Activated CD4-positive, alpha-beta T cell treated with anti-CD3 and anti-CD28 coated beads, Interleukin-2, amount 10 ng/mL, durations not matched to agents 7 days and 5 days (primary cell): ENCODE data around the gene SMPD1. TPM values are rescaled to one million over a fixed set of nuclear protein-coding genes. Genes with fewer than 3 reads are reported as not detected.
A peak's percentile ranks its signal among the peaks of the same experiment; 100 is the strongest.
"Not testable (repeated sequence)": the region's sequence is repeated elsewhere in the genome, so short reads cannot be mapped to it uniquely, and the experiment has no call there.

Experiments used
- CTCF ChIA-PET: fragments of 350-600 bp; sonication (Branson Sonifier 250); formaldehyde crosslinking; loops from one replicate; lab custom pipeline; 2021; ENCODE audit warnings: antibody characterized with exemption; lab: Charles Lee
- POLR2A ChIA-PET: fragments of 350-600 bp; sonication (Branson Sonifier 250); formaldehyde crosslinking; loops from one replicate; lab custom pipeline; 2021; ENCODE audit warnings: antibody characterized with exemption; lab: Charles Lee
- DNase-seq: peaks from one replicate; pipeline ENCODE4 v3.0.0-alpha.2; 2020
- H3K27ac Mint-ChIP-seq: one replicate; pipeline ENCODE4 v1.8.0; 2021; ENCODE audit warnings: mild to moderate bottlenecking, moderate library complexity, mixed read lengths
- H3K27me3 Mint-ChIP-seq: one replicate; pipeline ENCODE4 v1.8.0; 2021; ENCODE audit warnings: mixed read lengths
- H3K36me3 Mint-ChIP-seq: one replicate; pipeline ENCODE4 v1.8.0; 2021; ENCODE audit warnings: low read depth, mixed read lengths
- H3K4me1 Mint-ChIP-seq: one replicate; pipeline ENCODE4 v1.8.0; 2021; ENCODE audit warnings: mixed read lengths
- H3K4me3 Mint-ChIP-seq: one replicate; pipeline ENCODE4 v1.8.0; 2021; ENCODE audit warnings: mild to moderate bottlenecking, moderate library complexity, mixed read lengths
- H3K9me3 Mint-ChIP-seq: one replicate; pipeline ENCODE4 v1.8.0; 2021; ENCODE audit warnings: mixed read lengths
- total RNA-seq, 2 experiments: library from RNA; stranded (reverse); gene quantifications; one replicate each; pipeline ENCODE4 v1.2.3, GENCODE V29; 2021

The SMPD1 gene
- total RNA-seq, 2 experiments from 2014 or later, result 46.1 to 53.6 TPM

DNA sequence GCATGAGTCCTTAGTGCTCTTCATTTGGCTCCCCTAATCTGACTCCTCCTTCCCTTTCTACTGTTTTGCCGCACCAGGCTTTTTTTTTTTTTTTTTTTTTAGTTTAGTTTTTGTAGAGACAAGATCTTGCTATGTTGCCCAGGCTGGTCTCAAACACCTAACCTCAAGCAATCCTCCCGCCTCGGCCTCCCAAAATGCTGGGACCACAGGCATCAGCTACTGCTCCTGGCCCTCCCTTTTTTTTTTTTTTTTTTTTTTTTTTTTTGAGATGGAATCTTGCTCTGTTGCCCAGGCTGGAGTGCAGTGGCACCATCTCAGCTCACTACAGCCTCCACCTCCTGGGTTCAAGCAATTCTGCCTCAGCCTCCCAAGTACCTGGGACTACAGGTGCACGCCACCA lies 2.0 kb downstream of the SMPD1 start:
- POLR2A ChIA-PET, result interaction anchor here (0.6 kb wide), 1 partner anchor 13 kb away, joined by 5 read pairs; no protein-coding TSS in a partner anchor
- peak overlapping the region; percentile 88 for H3K4me3 Mint-ChIP-seq
- H3K4me1 Mint-ChIP-seq, result peaks cover 39% of the 10 kb centered on the region
- H3K27me3 Mint-ChIP-seq, H3K9me3 Mint-ChIP-seq, DNase-seq, H3K27ac Mint-ChIP-seq: not testable (repeated sequence)
- H3K36me3 Mint-ChIP-seq, result peaks cover 46% of the 10 kb centered on the region
- CTCF ChIA-PET, result interaction anchor here (0.7 to 8.7 kb wide), 6 partner anchors 10 to 90 kb away, joined by 3 to 61 read pairs (median 4); partner anchors contain the start of gene APBB1

DNA sequence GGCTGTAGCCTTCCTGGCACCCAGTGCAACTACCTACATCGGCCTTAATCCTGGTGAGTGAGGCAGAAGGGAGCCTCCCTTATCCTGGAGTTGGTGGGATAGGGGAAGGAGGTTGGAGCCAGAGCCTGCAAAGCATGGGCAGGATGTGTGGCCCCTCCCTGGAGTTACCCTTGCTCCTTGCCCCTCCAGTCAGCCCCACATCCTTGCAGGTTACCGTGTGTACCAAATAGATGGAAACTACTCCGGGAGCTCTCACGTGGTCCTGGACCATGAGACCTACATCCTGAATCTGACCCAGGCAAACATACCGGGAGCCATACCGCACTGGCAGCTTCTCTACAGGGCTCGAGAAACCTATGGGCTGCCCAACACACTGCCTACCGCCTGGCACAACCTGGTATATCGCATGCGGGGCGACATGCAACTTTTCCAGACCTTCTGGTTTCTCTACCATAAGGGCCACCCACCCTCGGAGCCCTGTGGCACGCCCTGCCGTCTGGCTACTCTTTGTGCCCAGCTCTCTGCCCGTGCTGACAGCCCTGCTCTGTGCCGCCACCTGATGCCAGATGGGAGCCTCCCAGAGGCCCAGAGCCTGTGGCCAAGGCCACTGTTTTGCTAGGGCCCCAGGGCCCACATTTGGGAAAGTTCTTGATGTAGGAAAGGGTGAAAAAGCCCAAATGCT lies 3.9 kb downstream of the SMPD1 start:
- ChIA-PET CTCF (interaction anchor here (1.0 to 8.7 kb wide), 4 partner anchors 8 to 50 kb away, joined by 3 to 61 read pairs (median 12); no protein-coding TSS in a partner anchor), POLR2A (no interaction called here)
- no peak overlapping the region for H3K4me3 Mint-ChIP-seq
- peak overlapping the region; percentile 47 for H3K27ac Mint-ChIP-seq
- no peaks in the 10 kb centered on the region for H3K27me3 Mint-ChIP-seq
- peaks cover 63% of the 10 kb centered on the region for H3K36me3 Mint-ChIP-seq
- peaks cover 34% of the 10 kb centered on the region for H3K4me1 Mint-ChIP-seq
- H3K9me3 Mint-ChIP-seq, result no peaks in the 10 kb centered on the region
- DNase-seq, result no peak

DNA sequence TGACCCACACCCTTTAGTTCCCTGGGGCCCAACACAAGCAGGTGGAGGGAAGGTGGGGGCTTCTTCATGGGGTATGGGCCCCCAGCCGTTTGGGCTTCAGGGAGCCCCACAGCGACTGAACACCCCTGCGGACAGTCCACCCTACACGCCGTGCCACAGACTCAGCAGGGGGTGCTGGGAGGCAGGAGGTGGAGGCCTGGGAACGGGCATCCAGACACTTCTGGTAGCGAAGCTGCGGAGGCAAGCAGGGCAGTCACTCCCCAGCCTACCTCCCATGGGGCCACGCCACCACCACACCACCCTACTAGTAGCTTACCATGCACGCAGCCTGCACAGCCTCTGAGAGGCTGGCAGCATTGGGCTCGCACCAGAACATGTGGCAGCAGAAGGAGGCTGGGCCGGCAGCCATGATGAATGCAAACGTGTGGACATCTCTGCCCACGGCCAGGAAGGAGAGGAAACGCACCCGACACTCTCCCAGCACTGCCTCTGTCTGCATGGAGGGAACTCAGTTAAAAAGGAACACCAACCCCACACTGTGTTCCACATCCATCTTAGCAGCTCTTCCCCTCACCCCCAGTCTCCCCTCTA lies 5.3 kb downstream of the SMPD1 start:
- CTCF ChIA-PET, result interaction anchor here (2.4 to 4.1 kb wide), 2 partner anchors 10 to 17 kb away, joined by 5 to 21 read pairs; no protein-coding TSS in a partner anchor
- Mint-ChIP-seq H3K4me1 (peaks cover 29% of the 10 kb centered on the region), H3K27ac (no peak overlapping the region), H3K27me3 (no peaks in the 10 kb centered on the region), H3K36me3 (peaks cover 71% of the 10 kb centered on the region), H3K4me3 (no peak overlapping the region), H3K9me3 (no peaks in the 10 kb centered on the region)
- DNase-seq, result no peak
- POLR2A ChIA-PET, result no interaction called here

DNA sequence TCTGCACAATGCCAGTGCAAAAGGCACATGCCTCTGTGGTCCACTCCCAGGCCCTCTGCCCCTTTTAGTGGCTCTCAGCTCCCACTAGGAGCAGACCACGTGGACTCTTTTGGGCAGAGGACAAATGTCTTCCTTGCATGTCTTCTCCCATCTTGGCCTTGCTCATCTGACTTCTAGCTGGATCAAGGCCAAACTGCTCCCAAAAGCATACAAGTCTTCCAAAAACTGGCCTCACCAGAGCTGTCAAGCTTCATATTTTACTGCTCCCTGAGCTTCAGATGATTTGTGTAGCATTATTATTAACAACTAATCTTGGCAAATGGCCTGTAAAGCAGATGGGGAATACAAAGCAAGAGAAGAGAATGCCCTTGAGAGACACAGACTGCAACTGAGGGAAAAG lies 6.9 kb downstream of the SMPD1 start:
- POLR2A ChIA-PET, result no interaction called here
- Mint-ChIP-seq H3K9me3 (no peaks in the 10 kb centered on the region), H3K4me3 (no peak overlapping the region), H3K36me3 (peaks cover 68% of the 10 kb centered on the region), H3K27me3 (no peaks in the 10 kb centered on the region), H3K4me1 (peaks cover 31% of the 10 kb centered on the region), H3K27ac (peak overlapping the region; percentile 42)
- CTCF ChIA-PET, result interaction anchor here (2.4 kb wide), 1 partner anchor 9 kb away, joined by 5 read pairs; no protein-coding TSS in a partner anchor
- no peak for DNase-seq

DNA sequence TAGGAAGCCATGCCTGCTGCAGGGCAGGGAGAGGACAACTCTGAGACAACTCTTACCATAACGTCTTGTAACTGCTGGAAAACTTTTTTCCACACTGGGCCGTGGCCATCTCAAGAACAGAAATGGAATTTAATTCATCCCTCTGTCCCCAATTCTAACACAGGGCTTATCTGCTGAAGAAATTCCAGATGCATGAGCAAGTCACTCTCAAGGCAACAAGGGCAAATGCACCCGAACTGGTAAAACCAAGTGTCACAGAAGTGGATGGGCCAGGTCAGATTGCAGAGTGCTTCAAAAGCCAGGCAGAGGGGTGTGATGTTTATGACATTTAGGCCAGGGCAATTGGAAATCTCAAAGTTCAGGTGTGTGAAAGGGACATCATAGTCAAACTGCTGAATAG lies 7.4 kb downstream of the SMPD1 start:
- Mint-ChIP-seq H3K36me3 (peaks cover 67% of the 10 kb centered on the region), H3K27ac (no peak overlapping the region), H3K27me3 (no peaks in the 10 kb centered on the region), H3K4me3 (no peak overlapping the region), H3K4me1 (peaks cover 34% of the 10 kb centered on the region), H3K9me3 (no peaks in the 10 kb centered on the region)
- ChIA-PET CTCF (interaction anchor here (2.4 kb wide), 1 partner anchor 8 kb away, joined by 5 read pairs; no protein-coding TSS in a partner anchor), POLR2A (no interaction called here)
- DNase-seq, result no peak

DNA sequence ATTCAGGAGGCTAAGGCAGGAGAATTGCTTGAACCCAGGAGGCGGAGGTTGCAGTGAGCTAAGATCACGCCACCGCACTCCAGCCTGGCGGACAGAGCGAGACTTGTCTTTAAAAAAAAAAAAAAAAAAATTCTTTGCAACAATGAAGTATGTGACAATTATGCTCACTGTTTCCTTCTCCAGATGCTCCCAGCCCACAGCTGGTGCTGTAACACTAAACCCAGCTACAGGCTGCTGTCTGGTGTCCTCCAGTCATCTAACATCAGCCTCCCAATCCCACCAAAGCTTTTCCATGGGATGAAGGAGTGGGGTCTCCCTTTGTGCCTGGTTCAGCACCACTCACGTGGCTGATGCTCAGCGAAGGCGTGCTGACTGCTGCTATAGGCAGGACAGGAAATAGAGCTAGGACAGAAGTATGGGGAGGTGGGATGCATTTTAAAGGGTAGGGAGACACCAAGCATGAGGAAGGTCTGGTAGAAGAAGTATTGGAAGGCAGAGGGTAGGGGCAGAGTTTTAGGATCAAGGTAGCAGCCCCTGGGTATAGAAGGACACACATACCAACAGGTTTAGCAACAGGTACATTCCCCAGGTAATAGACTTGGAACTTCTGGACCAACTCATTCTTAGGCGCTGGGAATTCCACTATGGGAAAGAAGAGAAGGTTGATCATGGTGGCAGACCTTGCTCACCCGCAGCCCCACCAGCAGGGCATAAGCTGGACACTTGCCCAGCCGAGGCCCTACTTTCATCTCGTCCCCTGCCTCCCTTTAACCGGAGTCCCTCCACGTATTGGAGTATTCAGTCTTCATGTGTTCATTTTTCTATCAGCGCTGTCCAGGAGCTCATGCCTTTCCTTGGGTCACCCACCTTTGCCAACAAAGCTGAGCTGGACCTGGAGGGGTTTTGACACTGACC lies 10.4 kb downstream of the SMPD1 start:
- no peak for DNase-seq
- Mint-ChIP-seq H3K9me3 (no peaks in the 10 kb centered on the region), H3K27me3 (no peaks in the 10 kb centered on the region), H3K4me1 (peaks cover 54% of the 10 kb centered on the region), H3K36me3 (peaks cover 61% of the 10 kb centered on the region), H3K27ac (no peak overlapping the region), H3K4me3 (no peak overlapping the region)
- POLR2A ChIA-PET, result interaction anchor here (3.1 kb wide), 1 partner anchor 18 kb away, joined by 11 read pairs; the partner anchor contains the start of gene APBB1
- CTCF ChIA-PET, result interaction anchor here (0.5 to 7.2 kb wide), 7 partner anchors 9 to 78 kb away, joined by 5 to 61 read pairs (median 10); partner anchors contain the start of gene SMPD1

DNA sequence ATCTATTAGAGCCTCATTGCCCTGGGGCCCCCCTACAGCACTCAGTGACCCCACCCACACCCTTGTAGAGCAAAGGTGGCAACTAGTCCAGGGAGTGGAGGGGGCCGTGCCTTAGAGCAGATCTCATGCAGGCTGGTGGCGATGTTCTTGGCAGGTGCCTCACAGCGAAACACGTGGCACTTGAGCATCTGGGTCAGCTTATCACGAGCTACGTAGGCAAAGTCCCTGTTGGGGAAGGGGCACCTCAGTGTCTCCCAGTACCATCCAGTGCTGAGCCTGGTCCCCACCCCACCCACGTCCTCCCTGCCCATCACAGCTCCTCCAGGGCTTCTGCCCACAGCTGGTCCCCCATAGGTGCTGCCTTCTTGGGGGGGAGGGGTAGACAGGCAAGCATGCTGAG lies 11.2 kb downstream of the SMPD1 start:
- POLR2A ChIA-PET, result interaction anchor here (2.0 to 3.1 kb wide), 2 partner anchors 11 to 18 kb away, joined by 11 to 12 read pairs; partner anchors contain the start of genes APBB1 and SMPD1
- Mint-ChIP-seq H3K4me3 (no peak overlapping the region), H3K27ac (peak overlapping the region; percentile 96), H3K27me3 (no peaks in the 10 kb centered on the region), H3K4me1 (peaks cover 59% of the 10 kb centered on the region), H3K36me3 (peaks cover 57% of the 10 kb centered on the region), H3K9me3 (no peaks in the 10 kb centered on the region)
- DNase-seq, result no peak
- CTCF ChIA-PET, result interaction anchor here (0.5 to 7.2 kb wide), 10 partner anchors 8 to 336 kb away, joined by 3 to 61 read pairs (median 9); partner anchors contain the start of gene SMPD1

DNA sequence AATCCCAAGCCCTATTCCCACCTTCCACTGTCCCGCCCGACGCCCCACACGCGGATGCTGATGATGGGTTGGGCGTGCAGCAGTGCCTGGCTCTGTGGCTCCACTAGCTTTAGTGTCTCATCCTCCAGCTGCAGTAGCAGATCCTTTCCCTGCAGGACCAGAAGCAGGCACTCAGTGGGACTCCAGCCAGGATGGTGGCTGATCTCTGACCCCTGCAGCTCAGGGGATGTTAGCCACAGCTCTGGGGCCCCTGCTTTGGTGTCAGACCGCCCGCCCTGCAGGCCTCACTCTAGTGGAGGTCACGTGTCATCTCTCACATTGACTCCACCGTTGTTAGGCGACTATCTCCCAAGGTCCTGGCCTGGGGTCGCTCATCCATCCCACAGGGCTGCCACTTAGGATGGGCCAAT lies 11.8 kb downstream of the SMPD1 start:
- H3K9me3 Mint-ChIP-seq, result no peaks in the 10 kb centered on the region
- peaks cover 65% of the 10 kb centered on the region for H3K4me1 Mint-ChIP-seq
- no peaks in the 10 kb centered on the region for H3K27me3 Mint-ChIP-seq
- peak overlapping the region; percentile 96 for H3K27ac Mint-ChIP-seq
- peak; percentile 41 for DNase-seq
- POLR2A ChIA-PET, result interaction anchor here (0.6 to 3.1 kb wide), 4 partner anchors 12 to 48 kb away, joined by 3 to 12 read pairs (median 7); partner anchors contain the start of genes APBB1 and SMPD1
- H3K4me3 Mint-ChIP-seq, result peak overlapping the region; percentile 73
- CTCF ChIA-PET, result interaction anchor here (0.7 to 7.2 kb wide), 14 partner anchors 8 to 335 kb away, joined by 3 to 61 read pairs (median 8); partner anchors contain the start of genes APBB1, HPX and SMPD1
- peaks cover 53% of the 10 kb centered on the region for H3K36me3 Mint-ChIP-seq

DNA sequence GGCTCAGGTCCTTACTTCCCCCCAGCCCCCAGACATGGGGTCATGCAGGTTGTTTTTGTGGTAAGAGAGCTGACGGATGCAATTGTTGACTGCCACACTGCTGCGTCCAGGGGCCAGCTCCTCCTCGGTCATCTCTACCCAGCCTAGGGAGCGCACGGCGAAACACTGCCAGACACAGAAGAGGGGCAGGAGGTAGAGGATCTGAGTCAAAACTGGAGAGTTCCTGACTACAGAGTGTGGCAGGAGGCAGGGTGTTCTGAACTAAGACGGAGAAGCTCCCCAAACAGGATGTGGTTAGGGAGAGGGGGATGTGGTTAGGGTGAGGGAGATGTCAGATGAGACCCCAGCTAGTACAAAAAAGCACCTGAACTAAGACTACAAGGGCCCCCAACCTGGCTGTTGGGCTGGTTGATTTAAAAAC lies 12.3 kb downstream of the SMPD1 start:
- no peaks in the 10 kb centered on the region for H3K9me3 Mint-ChIP-seq
- ChIA-PET POLR2A (interaction anchor here (0.6 to 3.1 kb wide), 4 partner anchors 12 to 49 kb away, joined by 3 to 12 read pairs (median 7); partner anchors contain the start of genes APBB1 and SMPD1), CTCF (interaction anchor here (0.5 to 7.2 kb wide), 16 partner anchors 9 to 335 kb away, joined by 3 to 61 read pairs (median 5); partner anchors contain the start of genes APBB1, HPX and SMPD1)
- peaks cover 50% of the 10 kb centered on the region for H3K36me3 Mint-ChIP-seq
- peaks cover 70% of the 10 kb centered on the region for H3K4me1 Mint-ChIP-seq
- H3K27me3 Mint-ChIP-seq, result no peaks in the 10 kb centered on the region
- H3K4me3 Mint-ChIP-seq, result peak overlapping the region; percentile 73
- DNase-seq, result peak; percentile 93
- H3K27ac Mint-ChIP-seq, result peak overlapping the region; percentile 96

DNA sequence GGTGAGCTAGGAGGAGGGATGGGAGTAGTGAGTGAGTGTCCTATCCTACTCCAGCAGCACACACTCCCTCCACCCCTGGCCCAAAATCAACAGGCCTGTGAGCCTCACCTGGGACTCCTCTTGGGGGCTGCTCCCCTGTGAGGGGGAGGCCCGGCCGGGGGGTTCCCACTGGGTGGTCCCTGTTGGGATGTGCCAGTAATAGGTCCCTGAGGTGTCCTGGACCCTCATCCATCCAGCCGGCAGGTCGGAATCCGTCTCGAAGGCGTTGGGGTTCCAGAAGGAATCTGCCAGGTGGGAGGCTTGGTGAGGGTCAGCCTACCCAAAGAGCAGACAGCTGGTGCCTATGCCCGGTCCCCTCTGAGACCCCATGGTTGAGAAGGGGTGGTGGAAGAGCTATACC lies 13.3 kb downstream of the SMPD1 start:
- H3K36me3 Mint-ChIP-seq, result peaks cover 44% of the 10 kb centered on the region

DNA sequence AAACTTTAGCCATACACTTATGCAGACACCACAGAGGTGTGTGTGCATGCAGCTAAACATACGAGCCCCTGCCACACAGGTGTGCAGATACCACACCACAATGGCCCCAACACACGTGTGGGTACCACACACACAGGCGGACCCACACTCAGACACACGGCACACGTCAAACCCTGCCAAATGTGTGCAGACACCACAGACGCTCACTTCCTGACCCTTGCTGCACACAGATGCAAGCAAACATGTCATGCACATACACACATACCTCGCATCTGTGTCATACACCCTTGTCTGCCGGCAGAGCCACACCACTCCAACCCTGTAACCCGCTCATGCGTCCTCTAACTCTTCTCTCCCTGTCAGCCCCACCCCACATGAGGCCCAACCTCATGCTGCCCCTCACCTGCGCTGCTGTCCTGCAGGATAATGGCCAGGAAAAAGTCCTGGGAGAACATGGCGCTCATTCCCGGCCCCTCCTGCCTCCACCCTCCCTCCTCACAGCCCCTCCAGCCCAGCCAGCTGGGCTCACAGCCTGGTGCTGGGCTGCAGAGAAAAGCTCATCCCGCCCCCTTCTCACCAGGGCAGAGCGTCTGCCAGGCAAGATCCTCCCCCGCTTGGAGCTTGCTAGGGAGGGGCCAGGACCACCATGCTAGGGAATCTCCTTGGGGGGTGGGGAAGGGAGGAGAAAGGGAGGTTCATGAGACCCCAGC lies 14.2 kb downstream of the SMPD1 start:
- peak; percentile 33 for DNase-seq
- H3K27ac Mint-ChIP-seq, result peak overlapping the region; percentile 96
- peaks cover 40% of the 10 kb centered on the region for H3K36me3 Mint-ChIP-seq
- no peaks in the 10 kb centered on the region for H3K9me3 Mint-ChIP-seq
- POLR2A ChIA-PET, result interaction anchor here (0.6 to 3.1 kb wide), 2 partner anchors 15 to 103 kb away, joined by 3 to 11 read pairs; partner anchors contain the start of gene APBB1
- no peaks in the 10 kb centered on the region for H3K27me3 Mint-ChIP-seq
- H3K4me3 Mint-ChIP-seq, result peak overlapping the region; percentile 35
- CTCF ChIA-PET, result interaction anchor here (0.5 to 7.2 kb wide), 8 partner anchors 9 to 279 kb away, joined by 3 to 61 read pairs (median 5); partner anchors contain the start of genes MRPL17 and SMPD1
- peaks cover 78% of the 10 kb centered on the region for H3K4me1 Mint-ChIP-seq

More for the DNA sequence above, 13.3 kb downstream of the SMPD1 start:
- peak overlapping the region; percentile 96 for H3K27ac Mint-ChIP-seq
- no peaks in the 10 kb centered on the region for H3K27me3 Mint-ChIP-seq
- peaks cover 72% of the 10 kb centered on the region for H3K4me1 Mint-ChIP-seq
- H3K4me3 Mint-ChIP-seq, result peak overlapping the region; percentile 73
- ChIA-PET POLR2A (interaction anchor here (2.0 to 3.1 kb wide), 2 partner anchors 13 to 16 kb away, joined by 11 to 12 read pairs; partner anchors contain the start of genes APBB1 and SMPD1), CTCF (interaction anchor here (1.1 to 7.2 kb wide), 13 partner anchors 10 to 280 kb away, joined by 3 to 61 read pairs (median 4); partner anchors contain the start of genes HPX, MRPL17 and SMPD1)
- DNase-seq, result no peak
- H3K9me3 Mint-ChIP-seq, result no peaks in the 10 kb centered on the region
